HG02981 (cell line): ENCODE results near the gene CTNNA3.

ENCODE experiments used
- ATAC-seq: cut with Tn5 transposase; IDR thresholded peaks from one replicate; pipeline ENCODE4 v1.9.1; 2021; ENCODE audit warnings: mild to moderate bottlenecking, moderate library complexity; ENCODE audit not compliant: unreplicated experiment

The CTNNA3 gene

GRCh38 chr10:65910209-65910608 is 1785.8 kb downstream of the CTNNA3 start:
- no peak for ATAC-seq

GRCh38 chr10:65907199-65907712 is 1788.7 kb downstream of the CTNNA3 start:
- ATAC-seq: no peak

- ATAC-seq: no peak
Observed at GRCh38 chr10:65903620-65904019, 1792.4 kb downstream of the CTNNA3 start.

GRCh38 chr10:65900271-65900670 is 1795.7 kb downstream of the CTNNA3 start:
- no peak for ATAC-seq

GRCh38 chr10:65898055-65898454 is 1797.9 kb downstream of the CTNNA3 start:
- no peak for ATAC-seq

GRCh38 chr10:65894961-65895360 is 1801.0 kb downstream of the CTNNA3 start:
- no peak for ATAC-seq

GRCh38 chr10:65894379-65894778 is 1801.6 kb downstream of the CTNNA3 start:
- no peak for ATAC-seq

GRCh38 chr10:65893676-65894075 is 1802.3 kb downstream of the CTNNA3 start:
- no peak for ATAC-seq

GRCh38 chr10:65892284-65892683 is 1803.7 kb downstream of the CTNNA3 start:
- no peak for ATAC-seq

- ATAC-seq: peak; percentile 80
Observed at GRCh38 chr10:65891073-65891981, 1804.7 kb downstream of the CTNNA3 start.

- no peak for ATAC-seq
Observed at GRCh38 chr10:65864529-65864928, 1831.5 kb downstream of the CTNNA3 start.

- no peak for ATAC-seq
Observed at GRCh38 chr10:65864036-65864435, 1832.0 kb downstream of the CTNNA3 start.
